22Rv1 (cell line): Measurements from ENCODE around the gene FAM50B.

Source experiments
- H3K27ac ChIP-seq: fragments of 450-650 bp; 2 replicates; pipeline ENCODE4 v1.5.1; 2017
- CTCF ChIP-seq: fragments of 450-650 bp; IDR thresholded peaks from 2 replicates; pipeline ENCODE4 v1.5.1; 2017; ENCODE audit warnings: mild to moderate bottlenecking
- ZFX ChIP-seq: fragments of 450-650 bp; IDR thresholded peaks from 2 replicates; pipeline ENCODE4 v1.6.1; 2017; ENCODE audit warnings: antibody characterized with exemption, borderline replicate concordance

Gene FAM50B

DNA sequence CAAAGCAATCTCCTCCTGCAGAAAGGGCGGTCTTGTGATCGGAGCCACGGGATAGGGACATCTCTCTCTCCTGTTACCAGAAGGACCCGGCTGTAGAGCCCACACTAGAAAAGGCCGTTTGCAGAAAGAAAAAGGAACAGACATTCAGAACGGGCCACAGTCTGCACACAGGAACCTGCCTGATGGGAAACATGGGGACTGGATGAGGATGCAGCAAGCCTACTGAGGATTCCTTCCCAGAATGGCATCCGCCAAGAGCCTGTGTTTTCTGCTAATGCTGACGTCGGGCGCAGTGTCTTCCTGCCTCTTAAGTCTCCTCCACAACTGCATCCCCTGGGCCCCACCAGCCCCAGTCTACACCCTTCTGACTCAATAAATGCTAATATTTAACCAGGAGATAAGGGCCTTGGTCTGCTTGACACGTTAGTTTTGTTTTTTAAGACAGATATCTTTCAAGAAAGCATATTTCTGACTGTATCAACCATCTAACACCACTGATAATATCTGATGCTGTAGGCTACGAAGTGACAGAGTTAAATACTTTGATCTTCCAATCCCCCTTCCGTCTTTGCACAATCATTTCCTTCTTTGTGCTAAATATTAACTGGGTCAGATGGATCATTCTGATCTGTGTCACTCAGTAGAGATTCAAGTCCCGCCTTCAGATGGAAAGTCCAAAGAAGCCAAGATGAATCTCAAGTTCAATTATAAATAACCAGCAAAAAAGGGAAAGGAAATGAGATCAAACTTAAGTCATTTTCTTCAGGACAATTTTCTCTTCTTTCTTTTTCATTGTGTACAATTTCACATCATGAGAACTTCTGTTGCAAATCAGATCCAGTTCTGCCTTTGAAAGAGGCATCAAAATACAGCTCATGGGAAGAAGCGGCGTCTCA is 20.7 kb downstream of the FAM50B start:
- H3K27ac ChIP-seq = peak overlapping the region; percentile 5

GRCh38 chr6:3870528-3870925 is 21.4 kb downstream of the FAM50B start:
- TF ChIP-seq CTCF = no peak
- TF ChIP-seq ZFX = no peak
- H3K27ac ChIP-seq = peak overlapping the region; percentile 5; the same call in 1 of the 2 replicates

More for the DNA sequence above, 20.7 kb downstream of the FAM50B start:
- TF ChIP-seq ZFX (no peak), CTCF (no peak)

DNA sequence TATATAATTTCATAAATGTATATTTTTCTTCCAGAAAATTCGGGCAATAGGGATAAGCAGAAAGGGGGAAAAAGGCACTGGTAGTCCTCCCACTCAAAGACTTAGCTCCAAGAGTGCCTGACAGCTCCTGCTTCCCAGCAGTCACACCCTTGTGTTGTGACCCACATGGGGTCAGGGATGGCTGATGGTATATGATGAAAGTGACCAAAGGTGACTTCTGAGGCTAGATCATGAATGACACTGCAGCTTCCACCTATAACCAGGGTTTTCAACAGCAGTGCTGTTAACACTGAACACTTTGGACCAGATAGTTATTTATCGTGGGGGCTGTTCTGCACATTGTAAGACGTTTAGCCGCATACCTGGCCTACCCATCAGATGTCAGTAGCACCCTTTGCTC is 22.3 kb downstream of the FAM50B start:
- TF ChIP-seq ZFX = no peak
- no peak for TF ChIP-seq CTCF
- no peak overlapping the region for H3K27ac ChIP-seq

DNA sequence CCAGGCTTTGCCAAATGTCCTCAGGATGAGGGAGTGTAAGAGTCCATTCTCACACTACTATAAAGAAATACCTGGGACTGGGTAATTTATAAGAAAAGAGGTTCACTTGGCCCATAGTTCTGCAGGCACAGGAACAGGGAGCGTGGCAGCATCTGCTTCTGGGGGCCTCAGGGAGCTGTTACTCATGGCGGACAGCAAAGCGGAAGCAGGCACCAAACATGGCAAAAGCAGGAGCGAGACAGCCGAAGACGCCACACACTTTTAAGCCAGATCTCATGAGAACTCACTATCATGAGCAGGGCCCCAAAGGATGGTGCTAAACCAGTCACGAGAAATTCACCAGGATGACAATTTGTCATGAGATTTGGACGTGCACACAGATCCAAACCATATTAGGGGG is 22.8 kb downstream of the FAM50B start:
- TF ChIP-seq ZFX (no peak), CTCF (no peak)
- H3K27ac ChIP-seq = no peak overlapping the region

DNA sequence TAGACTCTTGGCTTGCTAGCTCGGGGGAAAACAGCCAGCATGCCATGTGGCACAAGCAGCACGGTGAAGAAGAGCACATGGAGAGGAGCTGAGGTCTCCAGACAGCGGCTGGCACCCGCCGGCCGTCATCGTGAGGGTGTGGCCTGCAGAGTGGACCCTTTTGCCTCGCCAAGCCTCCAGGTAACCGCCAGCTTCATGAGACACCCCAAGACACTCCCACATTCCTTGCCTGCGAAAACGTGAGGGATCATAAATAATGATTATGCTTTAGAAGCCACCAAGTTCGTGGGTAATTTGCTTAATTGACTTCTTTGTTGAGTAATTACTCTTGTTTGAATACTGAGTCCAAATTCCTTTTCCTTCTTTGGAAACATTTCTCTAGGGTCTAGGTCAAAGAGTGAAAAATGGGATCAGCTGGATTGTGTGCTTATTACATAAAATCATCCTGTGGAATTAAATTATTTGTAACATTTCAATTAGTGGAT is 23.2 kb downstream of the FAM50B start:
- no peak overlapping the region for H3K27ac ChIP-seq
- TF ChIP-seq CTCF = no peak

DNA sequence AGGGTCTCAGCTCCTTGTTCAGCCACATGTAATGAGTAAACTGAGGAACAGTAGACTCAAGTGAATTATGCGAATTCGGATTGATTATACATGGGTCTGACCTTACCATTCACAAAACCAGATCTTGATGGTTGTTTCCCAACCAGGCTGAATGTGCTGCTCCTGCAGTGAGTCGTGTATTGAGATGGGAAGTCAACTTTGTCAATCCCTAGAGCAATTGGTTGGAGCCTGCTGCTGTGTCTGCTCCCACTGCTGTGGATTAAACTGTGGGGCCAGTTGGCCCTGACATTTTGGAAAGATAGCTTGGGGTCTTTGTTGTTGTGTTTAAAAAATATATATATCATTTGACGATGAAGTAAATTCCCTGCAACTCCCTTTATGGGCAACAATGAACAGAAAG is 23.9 kb downstream of the FAM50B start:
- no peak for TF ChIP-seq ZFX
- no peak for TF ChIP-seq CTCF
- no peak overlapping the region for H3K27ac ChIP-seq

- TF ChIP-seq CTCF = no peak
- no peak for TF ChIP-seq ZFX
These were observed 24.9 kb downstream of the FAM50B start for GRCh38 chr6:3874069-3874468.

More at GRCh38 chr6:3874069-3874468, 24.9 kb downstream of the FAM50B start:
- no peak overlapping the region for H3K27ac ChIP-seq
